H4 (cell line): ENCODE results near the gene GOLGB1. TPM values are rescaled to one million over a fixed set of nuclear protein-coding genes. Genes with fewer than 3 reads are reported as not detected.
"Not testable (repeated sequence)": the region's sequence is repeated elsewhere in the genome, so short reads cannot be mapped to it uniquely, and the experiment has no call there.

Experiments
- DNase-seq: peaks from one replicate; pipeline ENCODE4 v3.0.0-alpha.2; 2015; ENCODE audit warnings: low spot score
- total RNA-seq: library from RNA; depleted of rRNA; stranded (reverse); fragments of >200 nt; shearing (Covaris generic); gene quantifications from 2 replicates; pipeline ENCODE4 v1.2.3, GENCODE V29; 2014

The GOLGB1 gene
- total RNA-seq, 1 experiment from 2014 or later: 20.0 TPM

DNA sequence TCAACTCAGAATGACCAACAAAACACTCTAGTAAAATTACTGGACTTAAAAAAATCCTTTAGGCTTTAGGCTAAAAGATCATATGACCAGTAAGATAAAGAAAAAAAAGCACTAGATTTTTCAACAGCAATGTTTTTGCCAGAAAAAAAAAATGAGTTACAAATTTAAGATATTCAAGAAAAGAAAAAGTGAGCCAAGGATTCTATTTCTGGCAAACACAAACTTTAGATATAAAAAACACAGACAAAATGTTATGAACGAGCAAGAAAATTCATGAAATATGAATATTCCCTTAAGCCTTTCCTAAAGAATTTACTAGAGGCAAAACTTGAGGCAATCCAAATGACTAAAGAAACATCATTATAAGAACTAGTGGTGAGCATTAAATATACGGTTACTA lies 8.6 kb downstream of the GOLGB1 start:
- no peak for DNase-seq

DNA sequence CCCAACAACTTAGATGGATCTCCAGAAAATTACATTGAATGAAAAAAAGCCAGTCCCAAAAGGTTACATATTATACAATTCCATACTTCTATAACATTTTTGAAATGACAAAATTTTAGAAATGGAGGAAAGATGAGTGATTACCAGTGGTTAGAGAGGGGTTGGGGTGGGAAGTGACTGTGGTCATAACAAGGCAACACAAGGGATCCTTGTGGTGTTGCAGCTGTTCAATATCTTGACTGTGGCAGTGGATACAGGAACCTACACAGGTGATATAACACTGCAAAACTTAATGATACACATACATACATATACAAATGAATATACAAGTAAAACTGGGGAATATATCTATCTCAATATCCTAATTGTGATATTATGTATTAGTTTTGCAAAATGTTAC lies 9.6 kb downstream of the GOLGB1 start:
- no peak for DNase-seq

DNA sequence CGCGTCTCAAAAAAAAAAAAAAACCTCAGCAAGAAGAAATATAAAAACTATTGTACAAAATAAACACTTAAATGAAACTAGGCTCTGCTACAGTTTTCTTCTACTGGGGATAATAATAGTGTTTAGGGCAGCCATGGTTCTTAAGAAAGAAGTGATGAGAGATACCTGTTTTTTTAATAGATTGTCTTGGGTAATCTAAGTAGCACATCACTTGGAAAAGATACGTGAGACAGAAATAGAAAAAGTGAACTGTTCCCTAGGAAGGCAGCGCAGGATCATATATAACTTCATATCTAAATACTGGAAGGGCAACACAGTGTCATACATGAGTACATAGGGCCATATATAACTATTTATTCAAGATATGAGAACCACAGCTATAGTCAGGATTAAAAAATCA lies 11.9 kb downstream of the GOLGB1 start:
- DNase-seq: no peak

DNA sequence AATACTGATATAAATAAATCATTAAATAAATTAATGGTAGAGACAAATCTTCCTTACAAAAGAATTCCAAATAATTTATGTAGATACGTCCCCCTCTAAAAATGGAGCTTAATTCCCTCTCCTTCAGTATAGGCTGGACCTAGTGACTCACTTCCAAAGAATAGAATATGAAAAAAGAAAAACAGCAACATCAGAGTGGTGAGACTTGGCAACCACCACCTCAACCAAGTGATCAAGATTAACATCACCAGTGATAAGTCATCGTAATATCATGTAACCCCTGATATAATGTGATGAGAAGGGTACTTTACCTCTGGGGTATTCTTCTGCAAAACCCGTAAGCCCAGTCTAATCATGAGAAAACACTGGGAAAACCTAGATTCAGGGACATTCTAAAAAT lies 13.4 kb downstream of the GOLGB1 start:
- no peak for DNase-seq

DNA sequence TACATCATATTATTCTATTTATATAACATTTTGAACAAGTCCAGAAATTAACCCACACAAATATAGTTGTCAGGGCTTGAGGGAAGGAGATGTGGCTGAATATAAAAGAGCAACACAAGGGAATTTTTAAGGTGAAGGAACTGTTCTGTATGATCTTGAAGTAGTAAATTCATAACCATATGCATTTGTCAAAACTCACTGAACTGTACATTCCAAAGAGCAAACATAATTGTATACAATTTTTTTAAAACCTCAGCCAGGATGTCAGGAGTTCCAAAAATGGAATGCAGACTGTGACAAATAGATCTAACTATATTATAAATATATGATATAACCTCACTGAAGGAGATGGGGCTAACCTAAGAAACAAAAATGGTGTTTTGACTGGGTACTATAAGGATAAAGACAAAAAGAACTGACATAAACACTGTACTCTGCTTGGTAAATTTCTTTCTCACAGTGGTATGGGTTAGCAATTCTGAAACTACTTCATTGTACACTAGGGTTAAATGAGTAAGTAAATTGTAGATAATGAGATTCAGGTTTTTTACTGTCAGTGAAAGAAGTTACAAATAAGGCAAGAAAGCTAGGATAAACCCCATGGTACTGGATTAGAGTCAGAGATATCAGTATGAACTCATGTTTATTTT lies 14.4 kb downstream of the GOLGB1 start:
- no peak for DNase-seq

DNA sequence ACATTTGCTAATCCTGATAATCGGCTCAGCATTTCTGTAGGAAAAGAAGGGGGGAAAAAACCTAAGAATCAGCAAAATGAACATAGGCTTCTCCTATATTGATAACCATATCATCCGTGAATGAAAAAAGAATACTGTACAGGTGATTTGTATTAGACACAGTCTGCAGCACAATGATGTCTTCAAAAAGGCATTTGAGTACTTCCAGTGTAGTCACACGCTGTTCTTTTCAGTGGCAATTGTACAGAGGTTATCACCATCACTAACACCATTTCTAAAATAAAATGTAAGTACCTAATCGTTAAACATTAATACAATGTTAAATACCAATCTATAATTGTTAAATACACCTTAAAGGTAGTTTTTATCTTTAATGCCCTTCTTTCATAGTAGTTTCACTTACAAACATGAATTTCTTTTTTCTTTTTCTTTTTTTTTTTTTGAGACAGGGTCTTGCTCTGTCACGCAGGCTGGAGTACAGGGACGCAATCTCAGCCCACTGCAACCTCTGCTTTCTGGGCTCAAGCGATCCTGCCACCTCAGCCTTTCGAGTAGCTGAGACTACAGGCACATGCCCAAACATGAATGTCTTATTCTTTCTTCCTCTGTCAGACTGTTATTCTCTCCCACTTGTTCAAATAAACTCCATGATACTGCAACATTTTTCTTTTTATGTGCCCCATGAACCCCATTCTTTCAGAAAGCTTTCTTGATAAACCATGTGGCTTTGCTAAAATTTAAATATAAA lies 18.4 kb downstream of the GOLGB1 start:
- no peak for DNase-seq

DNA sequence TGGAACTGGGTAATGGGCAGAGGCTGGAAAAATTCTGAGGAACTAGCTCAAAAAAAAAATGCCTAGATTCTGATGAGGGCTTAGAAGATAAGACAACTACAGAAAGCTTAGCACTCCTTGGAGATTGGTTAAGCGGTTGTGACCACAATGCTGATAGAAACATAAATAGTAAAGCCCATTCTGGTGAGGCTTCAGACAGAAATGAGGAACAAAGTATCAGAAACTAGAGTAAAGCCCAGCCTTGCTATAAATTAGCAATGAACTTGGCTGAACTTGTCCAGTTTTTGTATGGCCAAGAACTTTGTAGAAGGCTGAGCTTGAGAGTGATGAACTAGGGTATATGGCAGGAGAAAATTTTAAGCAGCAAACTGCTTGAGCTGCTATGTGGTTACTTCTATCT lies 25.4 kb downstream of the GOLGB1 start:
- no peak for DNase-seq

DNA sequence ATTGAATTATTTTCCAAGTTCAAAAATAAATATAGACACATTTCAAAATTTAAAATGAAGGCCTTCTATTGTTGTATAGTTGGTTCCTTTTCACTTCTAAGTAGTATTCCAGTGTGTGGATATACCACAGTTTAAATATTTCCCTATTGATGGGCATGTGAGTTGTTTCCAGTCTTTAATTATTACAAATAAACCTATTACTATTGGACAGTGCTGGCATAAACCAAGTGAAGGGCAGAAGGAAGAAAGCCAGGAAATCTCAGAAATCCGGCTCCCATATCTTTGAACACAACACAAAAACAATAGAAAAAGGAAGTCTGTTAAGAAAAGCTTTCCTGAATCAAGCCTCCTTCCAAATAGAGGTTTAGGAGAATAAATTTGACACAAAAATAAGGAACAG lies 26.1 kb downstream of the GOLGB1 start:
- DNase-seq: no peak

DNA sequence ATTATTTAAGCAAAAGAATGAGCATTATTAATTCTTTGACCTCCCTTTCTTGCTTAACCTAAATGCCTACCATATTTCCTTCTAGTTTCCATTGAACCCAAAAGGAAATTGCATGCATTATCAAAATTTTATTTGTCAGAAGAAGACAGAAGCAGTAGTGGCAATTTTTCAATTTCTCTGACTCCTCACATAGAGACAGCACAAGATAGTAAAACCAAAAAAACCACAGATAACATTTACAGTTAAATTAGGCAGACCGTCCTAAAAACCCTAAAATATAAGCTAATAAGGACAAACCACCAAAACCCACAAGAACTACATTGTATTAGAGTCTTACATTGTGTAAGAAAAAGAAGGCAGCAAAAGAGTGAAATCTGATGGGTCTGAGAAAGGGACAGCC lies 27.1 kb downstream of the GOLGB1 start:
- no peak for DNase-seq

DNA sequence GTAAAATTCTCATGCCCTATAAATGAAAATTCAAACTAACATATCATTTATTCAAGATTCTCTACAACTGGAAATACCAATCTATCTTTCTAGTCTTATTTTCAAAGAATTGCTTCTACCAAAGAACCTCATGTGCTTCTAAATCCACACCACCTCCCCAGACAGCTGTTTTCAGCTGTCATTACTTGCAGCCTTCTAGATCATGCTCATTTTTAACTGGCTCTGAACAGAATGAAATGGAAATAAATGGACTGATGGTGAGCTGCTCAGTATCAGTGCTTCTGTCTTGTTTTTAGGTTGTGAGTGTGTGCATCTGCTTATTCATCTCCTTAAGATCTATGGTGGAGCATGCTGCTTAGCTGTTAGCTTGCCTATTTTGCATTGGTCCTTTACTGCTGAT lies 29.4 kb downstream of the GOLGB1 start:
- no peak for DNase-seq

DNA sequence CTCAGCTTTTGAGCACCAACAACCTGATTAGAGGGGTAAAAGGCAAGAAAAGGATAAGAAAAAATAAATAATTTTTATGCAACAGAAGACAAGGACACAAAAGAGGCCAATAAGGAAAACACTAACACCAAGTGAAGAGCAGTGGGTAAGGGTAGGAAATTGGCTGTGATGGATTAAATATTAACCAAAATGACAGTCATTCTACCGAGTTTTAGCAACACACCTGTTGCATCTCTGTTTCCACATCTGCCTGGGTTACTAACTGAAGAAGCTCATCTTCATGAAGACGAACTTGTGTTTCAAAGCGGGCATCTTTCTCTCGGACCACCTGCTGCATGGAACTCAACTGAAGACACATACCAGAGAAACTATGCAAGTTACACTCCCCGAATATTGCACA lies 30.1 kb downstream of the GOLGB1 start:
- no peak for DNase-seq

DNA sequence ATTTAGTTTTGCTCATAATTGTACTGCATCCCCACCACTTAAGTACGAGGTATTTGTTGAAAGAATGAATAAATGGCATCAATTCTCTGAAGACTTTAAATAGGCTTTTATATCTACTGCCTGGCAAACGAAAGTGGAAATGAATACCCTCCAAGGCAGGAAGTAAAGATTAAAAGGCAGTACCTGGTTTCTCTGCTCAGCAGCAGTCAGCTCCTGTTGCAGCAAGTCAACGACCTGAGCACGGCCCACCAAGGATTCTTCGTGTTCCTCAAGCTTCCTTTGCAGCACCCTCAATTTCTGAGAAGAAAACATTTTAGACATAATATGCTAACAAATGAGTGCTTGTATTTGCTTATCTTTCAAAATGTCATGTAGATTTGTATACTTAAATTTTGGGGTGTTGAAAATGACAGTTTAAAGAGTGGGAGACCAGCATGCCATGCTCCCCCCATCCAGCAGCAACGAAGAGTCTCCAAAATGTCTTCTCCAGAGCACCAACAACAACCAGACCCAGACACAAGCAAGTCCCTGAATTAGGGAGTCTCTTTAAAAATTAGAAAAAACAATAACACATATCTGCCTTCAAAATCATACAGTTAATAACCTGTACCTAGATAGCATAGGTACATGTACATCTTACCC lies 31.2 kb downstream of the GOLGB1 start:
- no peak for DNase-seq

DNA sequence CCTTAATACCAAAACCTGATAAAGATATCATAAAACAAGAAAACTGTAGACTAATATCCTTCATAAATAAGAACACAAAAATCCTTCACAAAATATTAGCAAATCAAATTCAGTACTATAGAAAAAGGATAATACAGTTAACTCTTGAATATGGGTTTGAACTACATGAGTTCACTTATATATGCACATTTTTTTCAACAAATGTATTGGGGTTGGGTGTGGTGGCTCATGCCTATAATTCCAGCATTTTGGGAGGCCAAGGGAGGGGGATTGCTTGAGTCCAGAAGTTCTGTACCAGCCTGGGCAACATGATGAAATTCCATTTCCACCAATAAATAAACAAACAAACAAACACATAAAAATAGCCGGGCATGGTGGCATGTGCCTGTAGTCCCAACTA lies 39.2 kb downstream of the GOLGB1 start:
- no peak for DNase-seq

DNA sequence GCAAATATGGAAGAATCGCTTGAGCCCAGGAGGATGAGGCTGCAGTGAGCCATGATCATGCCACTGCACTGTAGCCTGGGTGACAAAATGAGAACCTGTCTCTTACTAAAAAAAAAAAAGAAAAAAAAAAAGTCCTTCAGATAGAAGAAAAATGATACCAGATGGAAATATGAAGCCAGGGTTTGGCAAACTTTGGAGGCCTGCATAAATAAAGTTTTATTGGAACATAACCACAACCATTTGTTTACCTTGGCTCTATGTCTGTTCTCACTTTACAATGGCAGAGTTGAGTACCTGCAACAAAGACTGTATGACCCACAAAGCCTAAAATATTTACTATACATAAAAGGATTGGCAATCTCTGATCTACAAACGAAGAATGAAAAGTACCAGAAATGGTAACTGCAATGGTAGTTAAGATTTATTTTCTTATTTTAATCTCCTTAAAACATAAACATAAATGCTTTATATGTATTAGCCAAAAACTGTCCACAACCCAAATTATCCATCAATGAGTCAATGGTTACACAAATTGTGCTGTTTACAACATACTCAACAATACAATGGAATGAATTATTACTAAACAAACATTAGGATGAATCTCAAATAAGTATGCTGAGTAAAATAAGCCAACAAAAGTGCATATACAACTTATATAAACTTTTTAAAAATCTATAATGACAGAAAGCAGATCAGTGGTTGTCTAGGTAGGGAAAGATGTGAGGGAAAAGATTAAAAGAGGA lies 41.8 kb downstream of the GOLGB1 start:
- DNase-seq: no peak

DNA sequence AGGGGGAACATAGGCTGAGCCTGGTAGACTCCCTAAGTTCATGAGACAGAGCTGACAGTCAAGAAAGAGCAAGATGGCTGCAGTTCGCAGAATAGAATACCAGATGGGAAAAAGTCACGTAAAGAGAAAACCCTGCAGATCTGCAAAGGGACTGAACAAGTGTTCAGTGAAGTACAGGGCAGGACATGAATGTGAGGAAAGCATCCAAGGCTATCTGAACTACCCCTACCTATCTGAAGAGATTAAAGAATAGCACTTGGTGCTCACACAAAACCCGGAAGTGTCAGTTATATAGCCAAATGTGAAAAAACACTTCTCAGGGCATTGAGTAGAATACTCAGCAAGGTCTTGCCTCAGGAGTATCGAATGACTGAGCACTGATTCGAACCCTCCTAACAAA lies 44.0 kb downstream of the GOLGB1 start:
- DNase-seq: no peak

DNA sequence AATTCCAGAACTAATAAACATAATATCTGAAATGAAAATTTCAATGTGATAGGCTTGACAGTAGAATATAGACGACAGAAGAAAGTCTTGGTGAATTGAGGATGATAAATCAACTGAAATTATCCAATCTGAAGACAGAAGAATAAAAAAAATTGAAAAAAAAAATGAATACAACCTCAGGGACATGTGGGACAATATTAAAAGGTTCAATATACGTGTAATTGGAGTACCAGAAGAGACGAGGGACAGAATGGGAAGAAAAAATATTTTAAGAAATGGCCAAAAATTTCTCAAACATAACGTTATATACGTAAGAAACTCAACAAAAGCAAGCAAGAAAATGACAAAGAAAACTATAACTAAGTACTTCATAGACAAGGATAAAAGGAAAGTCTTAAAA lies 45.6 kb downstream of the GOLGB1 start:
- DNase-seq: no peak

DNA sequence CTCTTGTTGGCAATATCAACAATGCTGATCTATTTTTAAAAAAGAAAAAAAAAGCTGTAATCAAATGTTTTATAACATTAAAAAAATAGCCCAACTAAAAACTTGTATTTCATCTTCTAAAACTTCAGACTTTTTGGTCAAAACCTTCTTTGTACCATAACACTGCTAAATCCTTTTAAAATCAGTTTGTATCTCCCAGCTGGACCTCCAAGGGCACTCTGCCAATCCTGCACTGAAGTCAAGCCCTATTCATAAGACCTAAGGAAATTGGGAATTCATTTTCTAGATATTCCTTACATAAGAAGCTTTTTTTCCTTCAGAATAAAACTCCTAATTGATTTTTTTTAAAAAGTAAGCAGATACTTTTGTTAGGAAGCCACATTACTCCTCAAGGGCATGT lies 50.6 kb downstream of the GOLGB1 start:
- no peak for DNase-seq

DNA sequence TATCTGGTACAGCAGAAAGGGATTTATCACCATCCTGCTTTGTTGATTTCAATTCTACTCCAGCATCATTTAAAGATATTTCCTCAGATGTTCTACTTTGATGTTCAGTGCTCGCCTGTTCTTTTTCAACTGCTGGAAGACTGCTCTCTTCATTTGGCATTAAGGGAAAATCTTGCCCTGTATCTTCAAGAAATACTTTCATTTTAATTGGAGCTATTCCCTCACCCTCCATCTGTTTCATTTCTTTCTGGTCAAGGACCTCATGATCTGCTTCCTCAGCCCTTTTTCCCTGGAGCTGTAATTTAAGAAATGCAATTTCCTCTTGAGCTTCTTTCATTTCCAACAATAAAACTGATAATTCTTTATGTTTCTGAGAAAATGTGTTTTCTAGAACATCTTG lies 51.1 kb downstream of the GOLGB1 start:
- DNase-seq: no peak

DNA sequence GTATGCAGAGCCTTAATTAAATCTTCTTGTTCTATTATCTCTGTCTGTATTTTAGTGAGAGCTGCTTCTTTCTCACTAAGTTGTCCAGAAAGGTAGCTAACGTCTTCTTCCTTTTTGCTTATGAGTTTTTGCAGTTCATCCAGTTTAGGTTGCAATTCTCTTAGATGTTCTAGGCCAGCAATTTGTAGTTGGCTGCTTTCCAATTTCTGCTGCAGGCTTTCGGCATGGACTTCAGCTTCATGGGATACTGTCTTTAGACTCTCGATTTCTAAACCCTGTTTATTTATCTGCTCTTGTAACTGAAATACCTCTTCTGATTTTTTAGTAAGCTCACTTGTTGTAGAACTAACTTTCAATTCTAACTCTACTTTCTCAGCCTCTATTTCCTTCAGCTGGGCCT lies 53.4 kb downstream of the GOLGB1 start:
- DNase-seq: no peak

DNA sequence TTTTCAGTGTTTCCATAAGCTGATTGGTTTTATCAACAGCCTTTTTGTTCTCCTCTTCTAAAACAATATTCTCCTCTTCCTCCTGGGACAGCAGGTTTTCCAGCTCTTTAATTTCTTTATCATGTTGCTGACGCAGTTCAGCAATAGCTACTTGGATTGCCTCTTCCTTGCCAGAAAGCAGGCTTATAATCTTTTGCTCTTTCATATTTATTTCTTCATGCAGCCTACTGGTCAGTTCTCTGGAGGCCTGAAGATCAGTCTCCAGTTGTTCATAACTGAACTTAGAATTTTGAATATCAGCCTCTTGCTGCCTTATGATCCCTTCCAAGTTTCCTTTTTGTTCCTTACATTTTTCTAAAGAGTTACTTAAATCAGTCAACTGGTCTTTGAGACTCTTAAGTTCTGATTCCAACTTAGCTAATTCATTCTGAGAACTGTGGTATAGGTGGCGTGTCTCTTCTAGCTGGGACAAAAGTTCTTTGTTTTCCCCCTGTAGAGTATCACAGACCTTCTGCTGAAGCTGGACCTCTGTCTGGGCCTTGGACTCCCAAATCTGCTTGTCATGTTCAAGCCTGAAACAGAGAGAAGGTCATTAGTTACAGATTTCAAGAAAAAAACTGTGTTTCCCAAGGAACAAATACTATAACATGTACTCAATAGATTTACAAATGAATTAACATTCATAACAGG lies 57.4 kb downstream of the GOLGB1 start:
- DNase-seq: no peak

DNA sequence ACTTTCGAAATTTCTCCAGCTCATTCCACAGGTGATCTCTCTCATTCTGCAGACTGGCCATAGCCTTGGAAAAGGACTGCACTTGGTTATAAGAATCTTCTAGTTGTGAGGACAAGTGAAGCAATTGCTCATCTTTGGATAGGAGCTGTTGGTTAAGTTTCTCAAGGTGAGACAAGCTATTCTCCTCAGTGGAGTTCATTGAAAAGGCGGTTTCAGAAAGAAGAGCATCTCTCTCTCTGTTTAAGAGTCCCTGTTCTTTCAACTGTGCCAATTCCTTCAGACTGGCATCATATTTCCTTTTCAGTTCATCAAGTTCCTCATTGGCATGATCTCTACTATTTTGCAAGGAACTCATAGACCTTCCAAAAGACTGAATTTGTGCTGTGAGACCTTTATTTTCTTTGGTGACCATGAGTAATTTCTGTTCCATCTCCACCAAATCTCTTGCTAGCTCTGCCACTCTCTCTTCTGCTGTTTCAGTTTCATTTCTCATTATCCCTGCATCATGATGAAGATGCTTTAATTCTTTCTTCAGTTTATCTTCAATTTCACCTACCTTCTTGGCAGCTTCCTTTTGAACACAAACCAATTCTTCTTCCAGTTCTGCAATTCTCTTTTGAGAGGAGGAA lies 58.6 kb downstream of the GOLGB1 start:
- no peak for DNase-seq

DNA sequence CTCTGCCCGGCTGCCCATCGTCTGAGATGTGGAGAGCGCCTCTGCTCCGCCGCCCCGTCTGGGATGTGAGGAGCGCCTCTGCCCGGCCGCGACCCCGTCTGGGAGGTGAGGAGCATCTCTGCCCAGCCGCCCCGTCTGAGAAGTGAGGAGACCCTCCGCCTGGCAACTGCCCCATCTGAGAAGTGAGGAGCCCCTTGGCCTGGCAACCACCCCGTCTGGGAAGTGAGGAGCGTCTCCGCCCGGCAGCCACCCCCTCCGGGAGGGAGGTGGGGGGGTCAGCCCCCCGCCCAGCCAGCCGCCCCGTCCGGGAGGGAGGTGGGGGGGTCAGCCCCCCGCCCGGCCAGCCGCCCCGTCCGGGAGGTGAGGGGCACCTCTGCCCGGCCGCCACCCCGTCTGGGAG lies 60.8 kb downstream of the GOLGB1 start:
- not testable (repeated sequence) for DNase-seq
